ENCODE measurements around the gene STIM2. TPM values are rescaled to one million over a fixed set of nuclear protein-coding genes. Genes with fewer than 3 reads are reported as not detected.

The STIM2 gene
- total RNA-seq, 1 experiment from 2014 or later = 23.9 TPM

DNA sequence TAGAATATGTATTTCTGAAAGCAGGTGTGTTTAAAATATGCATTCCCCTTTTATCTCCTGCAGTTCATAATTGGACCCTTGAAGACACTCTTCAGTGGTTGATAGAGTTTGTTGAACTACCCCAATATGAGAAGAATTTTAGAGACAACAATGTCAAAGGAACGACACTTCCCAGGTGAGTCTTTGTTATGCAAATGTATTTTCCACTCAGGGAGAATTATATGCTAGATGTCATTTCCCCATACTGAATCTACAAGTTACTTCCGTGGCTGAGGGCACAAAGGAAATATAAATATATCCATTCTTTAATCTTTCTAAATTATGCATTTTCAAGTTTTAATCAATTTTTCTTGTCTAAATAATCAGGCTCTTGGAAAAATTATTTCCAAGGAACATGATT, 134.7 kb downstream of the STIM2 start:
- intact Hi-C loops (cut with micrococcal nuclease; ENCODE audit: unreplicated experiment) = no loop called here
- BruUV-seq (replicated peaks) = no TSS peak
- no peak overlapping the region for H3K27ac ChIP-seq (ENCODE audit: low read length)
- ChIA-PET POLR2A (no interaction called here), CTCF (no interaction called here)
- H3K36me3 ChIP-seq (ENCODE audit: control insufficient read depth, insufficient read depth, low read length) = no peaks in the 10 kb centered on the region; the same call in 1 of the 2 replicates
- TF ChIP-seq TCF7L2 (IDR thresholded peaks at IDR 0.05; ENCODE audit: low read depth, low read length) = no peak
- TF ChIP-seq, protein P1, sequence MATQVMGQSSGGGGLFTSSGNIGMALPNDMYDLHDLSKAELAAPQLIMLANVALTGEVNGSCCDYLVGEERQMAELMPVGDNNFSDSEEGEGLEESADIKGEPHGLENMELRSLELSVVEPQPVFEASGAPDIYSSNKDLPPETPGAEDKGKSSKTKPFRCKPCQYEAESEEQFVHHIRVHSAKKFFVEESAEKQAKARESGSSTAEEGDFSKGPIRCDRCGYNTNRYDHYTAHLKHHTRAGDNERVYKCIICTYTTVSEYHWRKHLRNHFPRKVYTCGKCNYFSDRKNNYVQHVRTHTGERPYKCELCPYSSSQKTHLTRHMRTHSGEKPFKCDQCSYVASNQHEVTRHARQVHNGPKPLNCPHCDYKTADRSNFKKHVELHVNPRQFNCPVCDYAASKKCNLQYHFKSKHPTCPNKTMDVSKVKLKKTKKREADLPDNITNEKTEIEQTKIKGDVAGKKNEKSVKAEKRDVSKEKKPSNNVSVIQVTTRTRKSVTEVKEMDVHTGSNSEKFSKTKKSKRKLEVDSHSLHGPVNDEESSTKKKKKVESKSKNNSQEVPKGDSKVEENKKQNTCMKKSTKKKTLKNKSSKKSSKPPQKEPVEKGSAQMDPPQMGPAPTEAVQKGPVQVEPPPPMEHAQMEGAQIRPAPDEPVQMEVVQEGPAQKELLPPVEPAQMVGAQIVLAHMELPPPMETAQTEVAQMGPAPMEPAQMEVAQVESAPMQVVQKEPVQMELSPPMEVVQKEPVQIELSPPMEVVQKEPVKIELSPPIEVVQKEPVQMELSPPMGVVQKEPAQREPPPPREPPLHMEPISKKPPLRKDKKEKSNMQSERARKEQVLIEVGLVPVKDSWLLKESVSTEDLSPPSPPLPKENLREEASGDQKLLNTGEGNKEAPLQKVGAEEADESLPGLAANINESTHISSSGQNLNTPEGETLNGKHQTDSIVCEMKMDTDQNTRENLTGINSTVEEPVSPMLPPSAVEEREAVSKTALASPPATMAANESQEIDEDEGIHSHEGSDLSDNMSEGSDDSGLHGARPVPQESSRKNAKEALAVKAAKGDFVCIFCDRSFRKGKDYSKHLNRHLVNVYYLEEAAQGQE (IDR thresholded peaks at IDR 0.05; ENCODE audit: insufficient read depth in 1 of 2, low read depth in 2 of 2, low read length in 1 of 2) = no peak
- TF ChIP-seq, protein P2, sequence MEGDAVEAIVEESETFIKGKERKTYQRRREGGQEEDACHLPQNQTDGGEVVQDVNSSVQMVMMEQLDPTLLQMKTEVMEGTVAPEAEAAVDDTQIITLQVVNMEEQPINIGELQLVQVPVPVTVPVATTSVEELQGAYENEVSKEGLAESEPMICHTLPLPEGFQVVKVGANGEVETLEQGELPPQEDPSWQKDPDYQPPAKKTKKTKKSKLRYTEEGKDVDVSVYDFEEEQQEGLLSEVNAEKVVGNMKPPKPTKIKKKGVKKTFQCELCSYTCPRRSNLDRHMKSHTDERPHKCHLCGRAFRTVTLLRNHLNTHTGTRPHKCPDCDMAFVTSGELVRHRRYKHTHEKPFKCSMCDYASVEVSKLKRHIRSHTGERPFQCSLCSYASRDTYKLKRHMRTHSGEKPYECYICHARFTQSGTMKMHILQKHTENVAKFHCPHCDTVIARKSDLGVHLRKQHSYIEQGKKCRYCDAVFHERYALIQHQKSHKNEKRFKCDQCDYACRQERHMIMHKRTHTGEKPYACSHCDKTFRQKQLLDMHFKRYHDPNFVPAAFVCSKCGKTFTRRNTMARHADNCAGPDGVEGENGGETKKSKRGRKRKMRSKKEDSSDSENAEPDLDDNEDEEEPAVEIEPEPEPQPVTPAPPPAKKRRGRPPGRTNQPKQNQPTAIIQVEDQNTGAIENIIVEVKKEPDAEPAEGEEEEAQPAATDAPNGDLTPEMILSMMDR (IDR thresholded peaks at IDR 0.05) = no peak
- no peak for TF ChIP-seq POLR2AphosphoS5 (IDR thresholded peaks at IDR 0.05; ENCODE audit: low read depth, low read length)
- TF ChIP-seq SIN3A (IDR thresholded peaks at IDR 0.05; ENCODE audit: borderline replicate concordance, insufficient read depth, low read depth, low read length) = no peak
- ATAC-seq = no peak
- H3K4me3 ChIP-seq (ENCODE audit: low read depth in 2 of 2, low read length in 2 of 2) = no peak overlapping the region
- H3K9me3 ChIP-seq (ENCODE audit: control insufficient read depth, insufficient read depth, low read depth, low read length) = no peaks in the 10 kb centered on the region
- no peaks in the 10 kb centered on the region for H3K27me3 ChIP-seq (ENCODE audit: control insufficient read depth, insufficient read depth, low read length)
- no peaks in the 10 kb centered on the region; the same call in 1 of the 2 replicates for H3K4me1 ChIP-seq (ENCODE audit: control insufficient read depth, insufficient read depth, low read length)
- in situ Hi-C loops (cut with HindIII; ENCODE audit: low pct_unique_long_range_greater_than_20kb, low sequenced_read_pairs) = no loop called here
- no peak for DNase-seq (ENCODE audit: low read depth, low spot score)

DNA sequence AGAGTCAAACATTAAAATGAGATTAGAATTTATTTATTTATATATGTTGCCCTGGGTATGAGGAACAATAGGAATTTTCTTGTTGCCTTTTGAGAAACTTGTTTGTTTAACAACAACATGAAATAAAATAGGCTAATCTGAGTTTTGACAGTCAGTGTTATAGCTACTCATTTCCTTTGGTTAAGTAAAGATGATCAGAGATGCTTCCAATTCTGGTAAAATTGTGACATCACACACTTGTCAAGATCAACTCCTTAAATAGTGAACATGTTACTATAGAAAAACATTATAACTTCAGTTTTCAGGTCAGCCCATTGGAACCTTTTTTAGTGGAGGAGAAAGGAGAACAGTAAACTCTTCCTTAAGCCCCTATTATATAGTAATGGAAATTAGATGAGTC, 136.1 kb downstream of the STIM2 start:
- Histone ChIP-seq H3K9me3 (ENCODE audit: control insufficient read depth, insufficient read depth, low read depth, low read length) (no peaks in the 10 kb centered on the region), H3K36me3 (ENCODE audit: control insufficient read depth, insufficient read depth, low read length) (no peaks in the 10 kb centered on the region; the same call in 1 of the 2 replicates), H3K4me1 (ENCODE audit: control insufficient read depth, insufficient read depth, low read length) (no peaks in the 10 kb centered on the region; the same call in 1 of the 2 replicates), H3K27me3 (ENCODE audit: control insufficient read depth, insufficient read depth, low read length) (no peaks in the 10 kb centered on the region), H3K27ac (ENCODE audit: low read length) (no peak overlapping the region), H3K4me3 (ENCODE audit: low read depth in 2 of 2, low read length in 2 of 2) (no peak overlapping the region)
- ATAC-seq (no peak), DNase-seq (ENCODE audit: low read depth, low spot score) (no peak)
- no TSS peak for BruUV-seq (replicated peaks)
- CTCF ChIA-PET = no interaction called here
- intact Hi-C loops (cut with micrococcal nuclease; ENCODE audit: unreplicated experiment) (no loop called here), in situ Hi-C loops (cut with HindIII; ENCODE audit: low pct_unique_long_range_greater_than_20kb, low sequenced_read_pairs) (no loop called here)
- TF ChIP-seq SIN3A (IDR thresholded peaks at IDR 0.05; ENCODE audit: borderline replicate concordance, insufficient read depth, low read depth, low read length) = no peak
- TF ChIP-seq POLR2AphosphoS5 (IDR thresholded peaks at IDR 0.05; ENCODE audit: low read depth, low read length) = no peak
- no peak for TF ChIP-seq TCF7L2 (IDR thresholded peaks at IDR 0.05; ENCODE audit: low read depth, low read length)
- TF ChIP-seq, protein P2 (IDR thresholded peaks at IDR 0.05) = no peak
- TF ChIP-seq, protein P1 (IDR thresholded peaks at IDR 0.05; ENCODE audit: insufficient read depth in 1 of 2, low read depth in 2 of 2, low read length in 1 of 2) = no peak
- POLR2A ChIA-PET = no interaction called here

Data from Panc1 (cell line).